Measurements from ENCODE around the gene SLC9A5.

- TF ChIP-seq, protein P1, sequence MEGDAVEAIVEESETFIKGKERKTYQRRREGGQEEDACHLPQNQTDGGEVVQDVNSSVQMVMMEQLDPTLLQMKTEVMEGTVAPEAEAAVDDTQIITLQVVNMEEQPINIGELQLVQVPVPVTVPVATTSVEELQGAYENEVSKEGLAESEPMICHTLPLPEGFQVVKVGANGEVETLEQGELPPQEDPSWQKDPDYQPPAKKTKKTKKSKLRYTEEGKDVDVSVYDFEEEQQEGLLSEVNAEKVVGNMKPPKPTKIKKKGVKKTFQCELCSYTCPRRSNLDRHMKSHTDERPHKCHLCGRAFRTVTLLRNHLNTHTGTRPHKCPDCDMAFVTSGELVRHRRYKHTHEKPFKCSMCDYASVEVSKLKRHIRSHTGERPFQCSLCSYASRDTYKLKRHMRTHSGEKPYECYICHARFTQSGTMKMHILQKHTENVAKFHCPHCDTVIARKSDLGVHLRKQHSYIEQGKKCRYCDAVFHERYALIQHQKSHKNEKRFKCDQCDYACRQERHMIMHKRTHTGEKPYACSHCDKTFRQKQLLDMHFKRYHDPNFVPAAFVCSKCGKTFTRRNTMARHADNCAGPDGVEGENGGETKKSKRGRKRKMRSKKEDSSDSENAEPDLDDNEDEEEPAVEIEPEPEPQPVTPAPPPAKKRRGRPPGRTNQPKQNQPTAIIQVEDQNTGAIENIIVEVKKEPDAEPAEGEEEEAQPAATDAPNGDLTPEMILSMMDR (IDR thresholded peaks at IDR 0.05 in 8 of 11, conservative IDR thresholded peaks at IDR 0.05 in 3 of 11): no peak
- TF ChIP-seq POLR2A (IDR thresholded peaks at IDR 0.05): no peak
These were observed 12.8 kb upstream of the SLC9A5 start for GRCh38 chr16:67235816-67236562.
